IMR-90 (cell line): ENCODE data around the gene NXPH1. TPM values are rescaled to one million over a fixed set of nuclear protein-coding genes. Genes with fewer than 3 reads are reported as not detected.

Source experiments
- ATAC-seq: fragments of 200-7000 bp; cut with Tn5 transposase; 2 replicates; pipeline ENCODE4 v1.9.1; 2020; ENCODE audit warnings: low read depth, mild to moderate bottlenecking, moderate library complexity
- BruUV-seq: library from RNA; stranded (reverse); fragments of 400-500 nt; replicated peaks from 2 replicates; lab custom pipeline; 2021; lab: Mats Ljungman, UMichigan
- CTCF ChIA-PET: fragments of 300-600 bp; formaldehyde crosslinking; extraction: SDS; loops from one replicate; lab custom pipeline; 2021; ENCODE audit warnings: antibody characterized with exemption; lab: Yijun Ruan, JAX
- POLR2A ChIA-PET: fragments of 300-600 bp; sonication (Branson Sonifier 250); formaldehyde crosslinking; loops from one replicate; lab custom pipeline; 2022; ENCODE audit warnings: antibody characterized with exemption; ENCODE audit not compliant: unreplicated experiment; lab: Charles Lee
- DNase-seq: peaks from one replicate; pipeline ENCODE4 v3.0.0; 2013
- H2AFZ ChIP-seq: replicated peaks from 2 replicates; pipeline ENCODE3; 2013; ENCODE audit warnings: low read length, mild to moderate bottlenecking; ENCODE audit not compliant: poor library complexity
- H2AK5ac ChIP-seq: 2 replicates; pipeline ENCODE4 v1.6.1; 2013; ENCODE audit warnings: low read depth, low read length, inconsistent platforms
- H2AK9ac ChIP-seq: replicated peaks from 2 replicates; pipeline ENCODE3; 2013; ENCODE audit warnings: mild to moderate bottlenecking, low read depth, low read length, moderate library complexity; ENCODE audit not compliant: poor library complexity
- H2BK120ac ChIP-seq: 2 replicates; pipeline ENCODE4 v1.6.1; 2013; ENCODE audit warnings: low read depth, low read length, inconsistent platforms
- H2BK15ac ChIP-seq: 3 replicates; pipeline ENCODE4 v1.6.1; 2013; ENCODE audit warnings: low read depth, low read length, inconsistent platforms
- H2BK20ac ChIP-seq: 2 replicates; pipeline ENCODE4 v1.6.1; 2013; ENCODE audit warnings: low read depth, mild to moderate bottlenecking, inconsistent platforms, low read length, moderate library complexity
- H2BK5ac ChIP-seq: 2 replicates; pipeline ENCODE4 v1.6.1; 2013; ENCODE audit warnings: mild to moderate bottlenecking, low read depth, low read length, inconsistent platforms; ENCODE audit not compliant: poor library complexity, severe bottlenecking
- H3K14ac ChIP-seq: replicated peaks from 2 replicates; pipeline ENCODE4 v1.6.1; 2013; ENCODE audit warnings: low read depth, low read length, inconsistent platforms
- H3K18ac ChIP-seq: 2 replicates; pipeline ENCODE4 v1.6.1; 2013; ENCODE audit warnings: low read depth, low read length, control low read depth
- H3K23ac ChIP-seq: 2 replicates; pipeline ENCODE4 v1.6.1; 2013; ENCODE audit warnings: low read depth, low read length, inconsistent platforms
- H3K27ac ChIP-seq: 2 replicates; pipeline ENCODE4 v1.5.1; 2013; ENCODE audit warnings: mild to moderate bottlenecking, control low read depth, low read length; ENCODE audit not compliant: insufficient read depth
- H3K27me3 ChIP-seq: 2 replicates; pipeline ENCODE4 v1.6.1; 2013; ENCODE audit warnings: low read length; ENCODE audit not compliant: control insufficient read depth, insufficient read depth
- H3K36me3 ChIP-seq: 2 replicates; pipeline ENCODE4 v1.6.1; 2013; ENCODE audit warnings: low read length, mixed read lengths; ENCODE audit not compliant: control insufficient read depth, insufficient read depth
- H3K4ac ChIP-seq: 2 replicates; pipeline ENCODE4 v1.6.1; 2013; ENCODE audit warnings: low read depth, low read length, inconsistent platforms
- H3K4me1 ChIP-seq: 2 replicates; pipeline ENCODE4 v1.6.1; 2013; ENCODE audit warnings: low read length, mixed read lengths; ENCODE audit not compliant: control insufficient read depth, insufficient read depth
- H3K4me2 ChIP-seq: 2 replicates; pipeline ENCODE4 v1.6.1; 2013; ENCODE audit warnings: low read depth, mild to moderate bottlenecking, control low read depth, low read length, moderate library complexity
- H3K4me3 ChIP-seq: 2 replicates; pipeline ENCODE4 v1.5.1; 2013; ENCODE audit warnings: low read depth, mild to moderate bottlenecking, control low read depth, low read length, moderate library complexity; ENCODE audit not compliant: insufficient read depth
- H3K56ac ChIP-seq: 2 replicates; pipeline ENCODE4 v1.6.1; 2013; ENCODE audit warnings: low read length, inconsistent platforms; ENCODE audit not compliant: insufficient read depth; ENCODE audit errors: extremely low read depth
- H3K79me1 ChIP-seq, 2 experiments: 2 replicates each; pipeline ENCODE4 v1.6.1; 2013; ENCODE audit warnings: low read length in 2 of 2, inconsistent platforms in 1 of 2, low read depth in 1 of 2
- H3K9ac ChIP-seq: 2 replicates; pipeline ENCODE4 v1.6.1; 2013; ENCODE audit warnings: low read depth, low read length, control low read depth
- H3K9me1 ChIP-seq: 2 replicates; pipeline ENCODE4 v1.6.1; 2013; ENCODE audit warnings: low read length, inconsistent platforms; ENCODE audit not compliant: insufficient read depth
- H3K9me3 ChIP-seq: 2 replicates; pipeline ENCODE4 v1.6.1; 2013; ENCODE audit warnings: low read length; ENCODE audit not compliant: control insufficient read depth, insufficient read depth
- H4K20me1 ChIP-seq: 2 replicates; pipeline ENCODE4 v1.6.1; 2013; ENCODE audit warnings: low read length, inconsistent platforms; ENCODE audit not compliant: insufficient read depth
- H4K5ac ChIP-seq: 2 replicates; pipeline ENCODE4 v1.6.1; 2013; ENCODE audit warnings: mild to moderate bottlenecking, low read depth, low read length, control low read depth
- H4K8ac ChIP-seq, 2 experiments: 2 replicates each; pipeline ENCODE4 v1.6.1; 2013; ENCODE audit warnings: low read depth in 2 of 2, low read length in 2 of 2, control low read depth in 1 of 2, inconsistent platforms in 1 of 2
- H4K91ac ChIP-seq: 2 replicates; pipeline ENCODE4 v1.6.1; 2013; ENCODE audit warnings: low read depth, low read length, inconsistent platforms; ENCODE audit not compliant: insufficient read depth
- CHD1 ChIP-seq: IDR thresholded peaks from 2 replicates; pipeline ENCODE4 v1.6.1; 2012; ENCODE audit warnings: low read depth, low read length, improper control_type of control experiment
- CTCF ChIP-seq: conservative IDR thresholded peaks from 2 replicates; pipeline ENCODE4 v1.5.1; 2012; ENCODE audit warnings: mild to moderate bottlenecking, low read depth, low read length, improper control_type of control experiment
- FOS ChIP-seq: fragments of 150-350 bp; IDR thresholded peaks from 2 replicates; pipeline ENCODE4 v1.6.1; 2016; ENCODE audit warnings: low read depth, low read length
- MAZ ChIP-seq: IDR thresholded peaks from 2 replicates; pipeline ENCODE4 v1.6.1; 2012; ENCODE audit warnings: low read depth, mild to moderate bottlenecking, low read length, improper control_type of control experiment, moderate library complexity, borderline replicate concordance
- MXI1 ChIP-seq: IDR thresholded peaks from 2 replicates; pipeline ENCODE4 v1.6.1; 2012; ENCODE audit warnings: low read depth, mild to moderate bottlenecking, low read length, moderate library complexity, borderline replicate concordance
- RAD21 ChIP-seq: IDR thresholded peaks from 2 replicates; pipeline ENCODE4 v1.6.1; 2012; ENCODE audit warnings: low read length, improper control_type of control experiment
- RCOR1 ChIP-seq: IDR thresholded peaks from 2 replicates; pipeline ENCODE4 v1.6.1; 2012; ENCODE audit warnings: mild to moderate bottlenecking, low read length, improper control_type of control experiment; ENCODE audit not compliant: insufficient replicate concordance
- SMC3 ChIP-seq: fragments of 150-350 bp; IDR thresholded peaks from 2 replicates; pipeline ENCODE4 v1.6.1; 2016; ENCODE audit warnings: low read depth, mild to moderate bottlenecking, antibody characterized with exemption, low read length, moderate library complexity
- USF2 ChIP-seq: fragments of 150-350 bp; IDR thresholded peaks from 2 replicates; pipeline ENCODE4 v1.6.1; 2017; ENCODE audit warnings: mild to moderate bottlenecking, antibody characterized with exemption, low read length, low read depth
- WGBS, 2 experiments: methylation state at CpG; one replicate each; pipeline versions ENCODE4 v1.1.5 to v1.1.7; 2013; ENCODE audit warnings: missing lambda C conversion rate in 2 of 2; ENCODE audit not compliant: insufficient read length in 1 of 2; ENCODE audit errors: extremely low coverage in 2 of 2; 5-methylcytosine and 5-hydroxymethylcytosine counted together
- dilution Hi-C: fragments of 300-500 bp; cut with HindIII; formaldehyde crosslinking; loops from one replicate; pipeline ENCODE4 v1.14.3; 2018; ENCODE audit warnings: low sequenced_read_pairs; ENCODE audit not compliant: unreplicated experiment
- in situ Hi-C: fragments of 300-500 bp; cut with MboI; formaldehyde crosslinking; loops from 3 replicates; pipeline ENCODE4 v1.14.3; 2019; ENCODE audit warnings: low sequenced_read_pairs, inconsistent platforms, mixed read lengths
- intact Hi-C: fragments of 100-400 bp; cut with micrococcal nuclease; formaldehyde crosslinking; loops from 2 replicates; pipeline ENCODE4 v1.10.0; 2022
- polyA plus RNA-seq, 3 experiments: library from polyadenylated mRNA; depleted of rRNA; stranded (reverse); fragments of >200 nt; gene quantifications; 2 replicates each; pipeline ENCODE4 v1.2.3, GENCODE V29; 2012; ENCODE audit warnings: low replicate concordance in 1 of 3
- total RNA-seq: library from RNA; depleted of rRNA; stranded (reverse); fragments of >200 nt; gene quantifications from 2 replicates; pipeline ENCODE4 v1.2.3, GENCODE V29; 2012

Gene NXPH1
- total and polyA plus RNA-seq, 2 of the 4 experiments (the other 2 are of a cell fraction), result not detected

- Histone ChIP-seq H3K4me3 (no peak overlapping the region), H2AK5ac (no peak overlapping the region), H2BK20ac (no peak overlapping the region), H3K9ac (no peak overlapping the region), H4K8ac (no peak overlapping the region), H2BK120ac (no peak overlapping the region), H2BK15ac (no peak overlapping the region), H3K9me1 (no peaks in the 10 kb centered on the region), H3K79me1 (no peaks in the 10 kb centered on the region), H2AFZ (no peak overlapping the region), H3K4me2 (no peak overlapping the region), H2BK5ac (no peak overlapping the region), H4K20me1 (no peaks in the 10 kb centered on the region), H3K9me3 (peaks cover 12% of the 10 kb centered on the region), H3K27ac (no peak overlapping the region), H4K91ac (no peak overlapping the region), H3K4ac (no peak overlapping the region), H3K36me3 (no peaks in the 10 kb centered on the region), H4K5ac (no peak overlapping the region), H3K27me3 (no peaks in the 10 kb centered on the region), H3K18ac (no peak overlapping the region), H3K56ac (no peak overlapping the region), H3K23ac (no peak overlapping the region), H2AK9ac (no peak overlapping the region), H3K4me1 (no peaks in the 10 kb centered on the region), H3K14ac (no peak overlapping the region)
- no TSS peak for BruUV-seq
- intact Hi-C loops (no loop called here), in situ Hi-C loops (no loop called here), dilution Hi-C loops (no loop called here)
- POLR2A ChIA-PET, result no interaction called here
- ATAC-seq (no peak), DNase-seq (no peak)
- TF ChIP-seq SMC3, result no peak
- TF ChIP-seq RAD21, result no peak
- no peak for TF ChIP-seq MAZ
- no peak for TF ChIP-seq FOS
- TF ChIP-seq CHD1, result no peak
- no peak for TF ChIP-seq CTCF
- TF ChIP-seq MXI1, result no peak
- no peak for TF ChIP-seq USF2
- no peak for TF ChIP-seq RCOR1
- CTCF ChIA-PET, result no interaction called here
- no CpG with 5 or more reads among the region's 3 CpGs for WGBS, 2 experiments
Measured at GRCh38 chr7:8753355-8753754, 319.9 kb downstream of the NXPH1 start.
